Neural progenitor cell (in vitro differentiated cells): ENCODE results near the gene APOD. TPM values are rescaled to one million over a fixed set of nuclear protein-coding genes. Genes with fewer than 3 reads are reported as not detected.

ENCODE experiments used
- DNase-seq: peaks from one replicate; pipeline ENCODE4 v3.0.0-alpha.2; 2016; ENCODE audit warnings: low spot score
- H2AFZ ChIP-seq: fragments of 200-600 bp; sonication (generic); replicated peaks from 2 replicates; pipeline ENCODE4 v1.6.1; 2016; ENCODE audit warnings: antibody characterized with exemption
- H3F3A ChIP-seq: fragments of 200-600 bp; sonication (generic); 2 replicates; pipeline ENCODE4 v1.6.1; 2016; ENCODE audit warnings: antibody characterized with exemption, low read depth
- H3K27ac ChIP-seq: fragments of 200-600 bp; sonication (generic); 2 replicates; pipeline ENCODE4 v1.5.1; 2016; ENCODE audit warnings: mild to moderate bottlenecking
- H3K27me3 ChIP-seq: fragments of 200-600 bp; sonication (generic); 2 replicates; pipeline ENCODE4 v1.6.1; 2016; ENCODE audit warnings: mild to moderate bottlenecking, moderate library complexity
- H3K36me3 ChIP-seq: fragments of 200-600 bp; sonication (generic); 2 replicates; pipeline ENCODE4 v1.5.1; 2016
- H3K4me1 ChIP-seq: fragments of 200-600 bp; sonication (generic); 2 replicates; pipeline ENCODE4 v1.6.1; 2016; ENCODE audit warnings: mixed run types
- H3K4me2 ChIP-seq: fragments of 200-600 bp; sonication (generic); 2 replicates; pipeline ENCODE4 v1.6.1; 2016
- H3K4me3 ChIP-seq: fragments of 200-600 bp; sonication (generic); 2 replicates; pipeline ENCODE4 v1.5.1; 2016
- H3K79me2 ChIP-seq: fragments of 200-600 bp; sonication (generic); 2 replicates; pipeline ENCODE4 v1.6.1; 2016; ENCODE audit warnings: low read depth
- H3K9ac ChIP-seq: fragments of 200-600 bp; sonication (generic); 2 replicates; pipeline ENCODE4 v1.6.1; 2016
- H3K9me3 ChIP-seq: fragments of 200-600 bp; sonication (generic); 2 replicates; pipeline ENCODE4 v1.5.1; 2016; ENCODE audit warnings: low read depth
- H4K20me1 ChIP-seq: fragments of 200-600 bp; sonication (generic); 2 replicates; pipeline ENCODE4 v1.6.1; 2016; ENCODE audit warnings: low read depth
- H3K27ac Mint-ChIP-seq: 3 replicates; pipeline ENCODE4 v1.8.0; 2021; ENCODE audit warnings: mixed read lengths
- H3K27me3 Mint-ChIP-seq: 2 replicates; pipeline ENCODE4 v1.8.0; 2022; ENCODE audit warnings: low read depth, mild to moderate bottlenecking, inconsistent platforms, moderate library complexity, mixed read lengths; ENCODE audit not compliant: insufficient read depth
- H3K36me3 Mint-ChIP-seq: 3 replicates; pipeline ENCODE4 v1.8.0; 2021; ENCODE audit warnings: mixed read lengths
- H3K4me1 Mint-ChIP-seq: 3 replicates; pipeline ENCODE4 v1.8.0; 2021; ENCODE audit warnings: mixed read lengths
- H3K4me3 Mint-ChIP-seq: 3 replicates; pipeline ENCODE4 v1.8.0; 2021; ENCODE audit warnings: mild to moderate bottlenecking, moderate library complexity, mixed read lengths
- H3K9me3 Mint-ChIP-seq: 3 replicates; pipeline ENCODE4 v1.8.0; 2020; ENCODE audit warnings: mixed read lengths
- CTCF ChIP-seq: fragments of 200-600 bp; sonication (generic); IDR thresholded peaks from 2 replicates; pipeline ENCODE4 v1.5.1; 2017; ENCODE audit warnings: antibody characterized with exemption, mild to moderate bottlenecking
- EZH2 ChIP-seq: fragments of 200-600 bp; sonication (generic); IDR thresholded peaks from 2 replicates; pipeline ENCODE4 v1.6.1; 2017; ENCODE audit warnings: antibody characterized with exemption, mild to moderate bottlenecking, moderate library complexity
- EZH2phosphoT487 ChIP-seq: fragments of 200-600 bp; sonication (generic); IDR thresholded peaks from 2 replicates; pipeline ENCODE4 v1.6.1; 2017; ENCODE audit warnings: antibody characterized with exemption
- total RNA-seq: library from RNA; depleted of rRNA; stranded (reverse); fragments of >200 nt; gene quantifications from 2 replicates; pipeline ENCODE4 v1.2.3, GENCODE V29; 2015; ENCODE audit warnings: low replicate concordance

The APOD gene
- total RNA-seq, 1 donor from 2014 or later = not detected

GRCh38 chr3:195550723-195551122 lies 33.0 kb downstream of the APOD start:
- peaks cover 8% of the 10 kb centered on the region for H3K27me3 Mint-ChIP-seq
- Histone ChIP-seq H3K36me3 (no peaks in the 10 kb centered on the region), H3K4me1 (no peaks in the 10 kb centered on the region), H3K9me3 (no peaks in the 10 kb centered on the region), H3K9ac (no peak overlapping the region), H3K27ac (no peak overlapping the region), H3K27me3 (peaks cover 4% of the 10 kb centered on the region), H3K4me3 (no peak overlapping the region), H3F3A (no peaks in the 10 kb centered on the region), H3K79me2 (no peaks in the 10 kb centered on the region), H3K4me2 (no peak overlapping the region), H4K20me1 (no peaks in the 10 kb centered on the region), H2AFZ (no peak overlapping the region)
- no peaks in the 10 kb centered on the region for H3K36me3 Mint-ChIP-seq
- peaks cover 3% of the 10 kb centered on the region for H3K9me3 Mint-ChIP-seq
- no peak overlapping the region for H3K27ac Mint-ChIP-seq
- no peak for DNase-seq
- peaks cover 11% of the 10 kb centered on the region for H3K4me1 Mint-ChIP-seq
- H3K4me3 Mint-ChIP-seq = no peak overlapping the region
- TF ChIP-seq EZH2 = no peak
- no peak for TF ChIP-seq CTCF
- TF ChIP-seq EZH2phosphoT487 = no peak

GRCh38 chr3:195549931-195550519 lies 33.7 kb downstream of the APOD start:
- no peak overlapping the region for H3K4me3 ChIP-seq
- Mint-ChIP-seq H3K36me3 (no peaks in the 10 kb centered on the region), H3K27ac (peak overlapping the region; percentile 66), H3K27me3 (peaks cover 9% of the 10 kb centered on the region), H3K4me3 (no peak overlapping the region), H3K9me3 (peaks cover 3% of the 10 kb centered on the region), H3K4me1 (peaks cover 11% of the 10 kb centered on the region)
- no peaks in the 10 kb centered on the region for H3K36me3 ChIP-seq
- no peak overlapping the region for H2AFZ ChIP-seq
- H3K27ac ChIP-seq = no peak overlapping the region
- peaks cover 7% of the 10 kb centered on the region for H3K27me3 ChIP-seq
- no peaks in the 10 kb centered on the region for H3K9me3 ChIP-seq
- no peaks in the 10 kb centered on the region for H3K79me2 ChIP-seq
- TF ChIP-seq EZH2phosphoT487 = no peak
- no peak for TF ChIP-seq EZH2
- TF ChIP-seq CTCF = no peak
- no peak overlapping the region for H3K9ac ChIP-seq
- DNase-seq = no peak
- no peaks in the 10 kb centered on the region for H3F3A ChIP-seq
- H4K20me1 ChIP-seq = no peaks in the 10 kb centered on the region
- H3K4me1 ChIP-seq = no peaks in the 10 kb centered on the region
- no peak overlapping the region for H3K4me2 ChIP-seq

- Mint-ChIP-seq H3K9me3 (no peaks in the 10 kb centered on the region), H3K36me3 (no peaks in the 10 kb centered on the region), H3K27me3 (peaks cover 11% of the 10 kb centered on the region), H3K4me3 (no peak overlapping the region), H3K4me1 (peaks cover 16% of the 10 kb centered on the region), H3K27ac (no peak overlapping the region)
- Histone ChIP-seq H3K4me2 (no peak overlapping the region), H3K27ac (no peak overlapping the region), H3K4me3 (no peak overlapping the region), H3K4me1 (no peaks in the 10 kb centered on the region), H3K27me3 (peaks cover 17% of the 10 kb centered on the region), H2AFZ (no peak overlapping the region), H3K79me2 (no peaks in the 10 kb centered on the region), H4K20me1 (no peaks in the 10 kb centered on the region), H3K36me3 (no peaks in the 10 kb centered on the region), H3F3A (no peaks in the 10 kb centered on the region), H3K9me3 (no peaks in the 10 kb centered on the region), H3K9ac (no peak overlapping the region)
- DNase-seq = no peak
- no peak for TF ChIP-seq CTCF
- no peak for TF ChIP-seq EZH2phosphoT487
- TF ChIP-seq EZH2 = no peak
Observed at GRCh38 chr3:195548987-195549386, 34.8 kb downstream of the APOD start.
